ENCODE data around the gene TCFL5.

GRCh38 chr20:62824476-62825332 lies 36.9 kb downstream of the TCFL5 start:
- no peak for TF ChIP-seq CTCF (IDR thresholded peaks at IDR 0.05)
- no peak for TF ChIP-seq USF2 (CRISPR knock-in tag; IDR thresholded peaks at IDR 0.05)
- TF ChIP-seq NR1H2 (CRISPR knock-in tag; IDR thresholded peaks at IDR 0.05): no peak
- TF ChIP-seq FOXP4 (CRISPR knock-in tag; IDR thresholded peaks at IDR 0.05): no peak
- no peak for TF ChIP-seq ZNF423 (CRISPR knock-in tag; IDR thresholded peaks at IDR 0.05)
- TF ChIP-seq TEAD4 (CRISPR knock-in tag; IDR thresholded peaks at IDR 0.05): no peak
- no peak for TF ChIP-seq ESRRA (CRISPR knock-in tag; IDR thresholded peaks at IDR 0.05; ENCODE audit: borderline replicate concordance)

Measured in WTC11 (cell line).